Endothelial cell of umbilical vein (primary cell): ENCODE results near the gene MDGA2. TPM values are rescaled to one million over a fixed set of nuclear protein-coding genes. Genes with fewer than 3 reads are reported as not detected.
"Not testable (repeated sequence)": the region's sequence is repeated elsewhere in the genome, so short reads cannot be mapped to it uniquely, and the experiment has no call there.

Experiments
- BruUV-seq: library from RNA; stranded (reverse); fragments of 400-500 nt; replicated peaks from 2 replicates; lab custom pipeline; 2021; lab: Mats Ljungman, UMichigan
- CTCF ChIA-PET: fragments of 300-600, 350-600 bp; sonication (Branson Sonifier 250); formaldehyde crosslinking; loops from one replicate; lab custom pipeline; 2021; ENCODE audit warnings: antibody characterized with exemption, inconsistent platforms; lab: Charles Lee
- POLR2A ChIA-PET: fragments of 300-600, 350-600 bp; sonication (Branson Sonifier 250); formaldehyde crosslinking; loops from one replicate; lab custom pipeline; 2021; ENCODE audit warnings: antibody characterized with exemption, inconsistent platforms; lab: Charles Lee
- DNase-seq: peaks from one replicate; pipeline ENCODE4 v3.0.0-alpha.2; 2011; ENCODE audit warnings: low read depth, low spot score
- FAIRE-seq: peaks from 2 replicates; lab custom pipeline; 2011; peaks lifted over from hg19 to GRCh38; lab: Jason Lieb, UNC
- H2AFZ ChIP-seq: 2 replicates; pipeline ENCODE4 v1.6.0; 2012; ENCODE audit warnings: low read depth, low read length, control low read depth, inconsistent platforms
- H3K27ac ChIP-seq: 2 replicates; pipeline ENCODE4 v1.5.1; 2011; ENCODE audit warnings: low read depth, mild to moderate bottlenecking, control low read depth, low read length, moderate library complexity; ENCODE audit not compliant: insufficient read depth
- H3K27me3 ChIP-seq, 2 experiments: 2 replicates each; pipeline versions ENCODE4 v1.6.0 to v1.6.1; 2011; ENCODE audit warnings: low read length in 2 of 2, mixed read lengths in 1 of 2; ENCODE audit not compliant: control insufficient read depth in 2 of 2, insufficient read depth in 2 of 2
- H3K36me3 ChIP-seq, 2 experiments: 2 replicates in 1 of 2; 3 replicates in 1 of 2; pipeline ENCODE4 v1.5.1; 2011; ENCODE audit warnings: low read length in 2 of 2, mild to moderate bottlenecking in 1 of 2, moderate library complexity in 1 of 2; ENCODE audit not compliant: control insufficient read depth in 2 of 2, insufficient read depth in 2 of 2; ENCODE audit errors: extremely low read depth in 1 of 2
- H3K4me1 ChIP-seq: 3 replicates; pipeline ENCODE4 v1.5.1; 2011; ENCODE audit warnings: mild to moderate bottlenecking, low read length; ENCODE audit not compliant: control insufficient read depth, insufficient read depth; ENCODE audit errors: extremely low read depth
- H3K4me2 ChIP-seq: 2 replicates; pipeline ENCODE4 v1.6.1; 2011; ENCODE audit warnings: low read length, control low read depth, mixed read lengths; ENCODE audit not compliant: insufficient read depth
- H3K4me3 ChIP-seq, 3 experiments: fragments of 200-600 bp in 1 of 3; sonication (generic), shearing (Covaris generic) in 1 of 3; replicated peaks in 1 of 3; 2 replicates each; pipeline ENCODE4 v1.5.1; 2011 to 2016; ENCODE audit warnings: control low read depth in 3 of 3, low read length in 3 of 3, mild to moderate bottlenecking in 2 of 3, inconsistent platforms in 1 of 3, low read depth in 1 of 3, moderate library complexity in 1 of 3; ENCODE audit not compliant: insufficient read depth in 1 of 3
- H3K79me2 ChIP-seq: 2 replicates; pipeline ENCODE4 v1.6.0; 2012; ENCODE audit warnings: low read length, inconsistent platforms; ENCODE audit not compliant: control insufficient read depth, insufficient read depth
- H3K9ac ChIP-seq: replicated peaks from 2 replicates; pipeline ENCODE3; 2011; ENCODE audit warnings: low read length, control low read depth; ENCODE audit not compliant: insufficient read depth; ENCODE audit errors: extremely low read depth
- H3K9me1 ChIP-seq: replicated peaks from 3 replicates; pipeline ENCODE4 v1.6.0; 2011; ENCODE audit warnings: mild to moderate bottlenecking, low read length; ENCODE audit not compliant: control insufficient read depth, insufficient read depth; ENCODE audit errors: extremely low read depth
- H3K9me3 ChIP-seq: replicated peaks from 2 replicates; pipeline ENCODE4 v1.5.1; 2012; ENCODE audit warnings: low read length, inconsistent platforms; ENCODE audit not compliant: control insufficient read depth, insufficient read depth
- H4K20me1 ChIP-seq: replicated peaks from 2 replicates; pipeline ENCODE3; 2011; ENCODE audit warnings: mild to moderate bottlenecking, low read length; ENCODE audit not compliant: control insufficient read depth, insufficient read depth; ENCODE audit errors: extremely low read depth
- EZH2 ChIP-seq: IDR thresholded peaks from 2 replicates; pipeline ENCODE4 v1.6.1; 2012; ENCODE audit warnings: borderline replicate concordance, low read depth, mild to moderate bottlenecking, moderate library complexity, low read length, inconsistent platforms; ENCODE audit not compliant: severe bottlenecking
- dilution Hi-C: fragments of 300-500 bp; cut with MboI; formaldehyde crosslinking; loops from one replicate; pipeline ENCODE4 v1.15.0; 2019; ENCODE audit warnings: low sequenced_read_pairs; ENCODE audit not compliant: extremely low pct_ligation_motif_present
- intact Hi-C: fragments of 100-400 bp; cut with micrococcal nuclease; formaldehyde crosslinking; loops from one replicate; pipeline ENCODE4 v1.10.0; 2022
- polyA plus RNA-seq, 4 experiments: library from polyadenylated mRNA; depleted of rRNA in 3 of 4; stranded (reverse) in 3 of 4; unstranded in 1 of 4; fragments of >200 nt; gene quantifications; 2 replicates each; pipeline versions ENCODE4 v1.2.1 to v1.2.3, GENCODE V29; 2011 to 2012; ENCODE audit warnings: missing spikeins in 1 of 4
- total RNA-seq: library from RNA; stranded (reverse); gene quantifications from 2 replicates; pipeline ENCODE4 v1.2.3, GENCODE V29; 2021

MDGA2 gene
- total and polyA plus RNA-seq, 2 donors (not counting 3 experiments of a cell fraction or from before 2014, with no cell fraction given): not detected

DNA sequence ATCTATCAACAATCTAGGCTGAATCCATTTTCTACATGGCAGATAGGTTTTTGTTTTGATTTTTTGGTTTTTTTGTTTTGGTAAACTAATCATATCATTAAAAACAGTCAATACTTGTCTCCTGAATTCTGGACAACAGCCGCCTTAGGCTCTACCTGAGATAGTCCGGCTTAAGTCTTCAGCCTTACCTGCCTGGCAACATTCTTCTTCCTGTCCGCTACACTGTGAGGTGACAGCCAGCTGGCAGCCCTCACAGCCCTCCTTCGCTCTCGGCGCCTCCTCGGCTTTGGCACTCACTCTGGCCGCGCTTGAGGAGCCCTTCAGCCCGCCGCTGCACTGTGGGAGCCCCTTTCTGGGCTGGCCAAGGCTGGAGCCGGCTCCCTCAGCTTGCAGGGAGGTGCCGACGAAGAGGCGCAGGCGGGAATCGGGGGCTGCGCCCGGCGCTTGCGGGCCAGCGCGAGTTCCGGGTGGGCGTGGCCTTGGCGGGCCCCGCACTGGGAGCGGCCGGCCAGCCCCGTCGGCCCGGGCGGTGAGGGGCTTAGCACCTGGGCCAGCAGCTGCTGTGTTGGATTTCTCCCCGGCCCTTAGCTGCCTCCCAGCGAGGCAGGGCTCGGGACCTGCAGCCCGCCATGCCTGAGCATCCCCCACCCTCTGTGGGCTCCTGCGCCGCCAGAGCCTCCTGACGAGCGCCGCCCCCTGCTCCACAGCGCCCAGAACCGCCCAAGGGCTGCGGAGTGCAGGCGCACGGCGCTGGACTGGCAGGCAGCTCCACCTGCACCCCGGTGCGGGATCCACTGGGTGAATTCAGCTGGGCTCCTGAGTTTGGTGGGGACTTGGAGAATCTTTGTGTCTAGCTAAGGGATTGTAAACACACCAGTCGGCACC, 49.0 kb downstream of the MDGA2 start:
- DNase-seq: no peak
- Histone ChIP-seq H3K79me2 (no peaks in the 10 kb centered on the region), H3K9ac (no peak overlapping the region), H4K20me1 (no peaks in the 10 kb centered on the region), H2AFZ (no peak overlapping the region), H3K27ac (no peak overlapping the region), H3K4me2 (no peak overlapping the region), H3K36me3 (no peaks in the 10 kb centered on the region), H3K4me3 (no peak overlapping the region), H3K4me1 (no peaks in the 10 kb centered on the region), H3K9me1 (no peaks in the 10 kb centered on the region), H3K27me3 (no peaks in the 10 kb centered on the region), H3K9me3 (peaks cover 5% of the 10 kb centered on the region)
- no peak for FAIRE-seq
- no peak for TF ChIP-seq EZH2
- ChIA-PET POLR2A (no interaction called here), CTCF (no interaction called here)
- BruUV-seq: no TSS peak
- dilution Hi-C loops (no loop called here), intact Hi-C loops (no loop called here)

DNA sequence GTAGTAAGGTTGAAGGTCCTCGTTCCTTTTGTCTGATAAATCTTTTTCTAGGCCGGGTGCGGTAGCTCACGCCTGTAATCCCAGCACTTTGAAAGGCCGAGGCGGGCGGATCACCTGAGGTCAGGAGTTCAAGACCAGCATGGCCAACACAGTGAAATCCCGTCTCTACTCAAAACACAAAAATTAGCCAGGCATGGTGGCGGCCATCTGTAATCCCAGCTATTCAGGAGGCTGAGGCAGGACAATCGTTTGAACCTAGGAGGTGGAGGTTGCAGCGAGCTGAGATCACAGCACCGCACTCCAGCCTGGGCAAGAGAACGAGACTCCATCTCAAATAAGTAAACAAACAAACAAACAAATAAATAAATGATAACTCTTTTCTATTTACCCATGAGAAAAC, 51.3 kb downstream of the MDGA2 start:
- H3K4me3 ChIP-seq, BruUV-seq, H3K36me3 ChIP-seq, H3K27me3 ChIP-seq, FAIRE-seq, POLR2A ChIA-PET, H3K27ac ChIP-seq, H2AFZ ChIP-seq, H3K79me2 ChIP-seq, dilution Hi-C loops, CTCF ChIA-PET, H3K4me1 ChIP-seq, H3K9ac ChIP-seq, H3K9me1 ChIP-seq, H3K4me2 ChIP-seq, DNase-seq, H3K9me3 ChIP-seq, intact Hi-C loops, H4K20me1 ChIP-seq: not testable (repeated sequence)
